Measurements from ENCODE around the gene RAD51B.

Gene RAD51B

GRCh38 chr14:68397371-68397811 is 577.8 kb downstream of the RAD51B start:
- no peak for FAIRE-seq

- FAIRE-seq: no peak
Observed at GRCh38 chr14:68397822-68398221, 578.2 kb downstream of the RAD51B start.

- no peak for FAIRE-seq
Observed at GRCh38 chr14:68398370-68398769, 578.8 kb downstream of the RAD51B start.

- FAIRE-seq: no peak
Observed at GRCh38 chr14:68399971-68400370, 580.4 kb downstream of the RAD51B start.

- FAIRE-seq: no peak
Observed at GRCh38 chr14:68401317-68401716, 581.7 kb downstream of the RAD51B start.

GRCh38 chr14:68401855-68402254 is 582.3 kb downstream of the RAD51B start:
- FAIRE-seq: no peak

- no peak for FAIRE-seq
Observed at GRCh38 chr14:68402525-68403101, 583.0 kb downstream of the RAD51B start.

GRCh38 chr14:68403191-68404145 is 583.9 kb downstream of the RAD51B start:
- no peak for FAIRE-seq

GRCh38 chr14:68404146-68404527 is 584.6 kb downstream of the RAD51B start:
- FAIRE-seq: no peak

GRCh38 chr14:68404652-68405183 is 585.1 kb downstream of the RAD51B start:
- FAIRE-seq: no peak

- no peak for FAIRE-seq
Observed at GRCh38 chr14:68405961-68406360, 586.4 kb downstream of the RAD51B start.

GRCh38 chr14:68407285-68407684 is 587.7 kb downstream of the RAD51B start:
- no peak for FAIRE-seq

GRCh38 chr14:68407825-68408224 is 588.2 kb downstream of the RAD51B start:
- FAIRE-seq: no peak

- FAIRE-seq: no peak
Observed at GRCh38 chr14:68408680-68409079, 589.1 kb downstream of the RAD51B start.

GRCh38 chr14:68409387-68409786 is 589.8 kb downstream of the RAD51B start:
- FAIRE-seq: no peak

GRCh38 chr14:68412505-68413465 is 593.2 kb downstream of the RAD51B start:
- no peak for FAIRE-seq

GRCh38 chr14:68413509-68413908 is 593.9 kb downstream of the RAD51B start:
- no peak for FAIRE-seq

- FAIRE-seq: no peak
Observed at GRCh38 chr14:68414121-68414520, 594.5 kb downstream of the RAD51B start.

- FAIRE-seq: no peak
Observed at GRCh38 chr14:68416171-68416570, 596.6 kb downstream of the RAD51B start.

GRCh38 chr14:68417009-68417650 is 597.6 kb downstream of the RAD51B start:
- no peak for FAIRE-seq

GRCh38 chr14:68418174-68419118 is 598.9 kb downstream of the RAD51B start:
- no peak for FAIRE-seq
